Measurements from ENCODE around the gene CPM.

Gene CPM

DNA sequence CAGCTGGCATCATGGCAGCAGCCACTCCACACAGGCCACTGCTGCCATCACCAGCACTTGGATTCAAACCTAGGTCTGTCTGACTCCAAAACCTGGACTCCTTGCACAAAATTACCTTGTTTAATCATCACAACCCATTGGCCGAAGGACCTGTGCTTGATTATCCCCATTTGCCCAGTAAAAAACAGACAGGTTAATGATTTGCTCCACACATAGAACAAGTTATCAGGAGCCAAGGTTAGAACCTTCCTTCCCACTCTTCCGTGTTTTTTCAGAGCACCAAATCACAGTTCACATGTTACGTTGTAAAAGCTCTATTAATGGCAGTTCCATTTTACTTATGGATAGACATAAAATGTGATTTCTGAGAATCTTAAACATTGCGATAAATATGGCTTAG is 23.5 kb upstream of the CPM start:
- DNase-seq (ENCODE audit: low spot score), result no peak

- no peak for DNase-seq (ENCODE audit: low spot score)
Observed at GRCh38 chr12:68954811-68955210, 21.8 kb upstream of the CPM start.

GRCh38 chr12:68953536-68953935 is 20.6 kb upstream of the CPM start:
- DNase-seq (ENCODE audit: low spot score), result no peak

DNA sequence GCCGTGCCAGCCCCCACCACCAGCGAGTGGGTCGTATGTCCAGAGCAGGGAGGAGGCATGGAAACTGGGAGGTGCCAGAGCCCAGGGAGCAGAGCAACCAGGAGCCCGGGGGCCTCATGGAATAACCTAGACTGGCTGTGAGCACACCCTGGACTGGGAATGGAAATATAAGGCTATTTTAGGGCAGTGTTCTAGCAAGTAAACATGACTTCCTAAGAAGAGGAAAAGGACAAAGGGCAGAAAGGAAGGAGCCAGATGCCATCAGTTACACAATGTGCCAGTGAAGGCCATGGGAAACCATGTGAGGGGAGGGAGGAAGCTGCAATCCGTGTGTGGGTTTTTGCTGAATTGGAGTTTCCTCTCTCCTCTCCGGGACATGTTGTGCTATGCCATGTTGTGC is 18.7 kb upstream of the CPM start:
- no peak for DNase-seq (ENCODE audit: low spot score)

- DNase-seq (ENCODE audit: low spot score), result no peak
Observed at GRCh38 chr12:68950511-68950910, 17.5 kb upstream of the CPM start.

DNA sequence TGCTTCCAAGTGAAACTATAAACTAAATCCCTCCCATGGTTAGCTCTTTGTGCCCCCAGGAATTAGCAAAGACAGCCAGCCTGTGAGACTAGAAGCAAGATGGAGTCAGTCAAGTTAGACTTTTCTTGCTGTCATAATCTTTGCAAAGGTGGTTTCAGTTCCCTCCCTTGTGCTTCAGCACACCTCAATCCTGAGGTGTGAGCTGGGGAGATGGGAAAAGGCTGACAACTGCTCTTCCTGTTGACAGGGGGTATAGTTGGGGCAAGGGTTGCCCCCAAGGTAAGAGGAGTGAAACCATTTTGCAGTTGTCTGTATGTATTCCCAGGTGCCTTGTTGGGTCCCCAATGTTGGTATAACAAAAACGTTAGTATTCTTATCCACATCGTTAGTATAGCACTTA is 12.3 kb upstream of the CPM start:
- no peak for DNase-seq (ENCODE audit: low spot score)

- no peak for DNase-seq (ENCODE audit: low spot score)
Observed at GRCh38 chr12:68944296-68945076, 11.5 kb upstream of the CPM start.

DNA sequence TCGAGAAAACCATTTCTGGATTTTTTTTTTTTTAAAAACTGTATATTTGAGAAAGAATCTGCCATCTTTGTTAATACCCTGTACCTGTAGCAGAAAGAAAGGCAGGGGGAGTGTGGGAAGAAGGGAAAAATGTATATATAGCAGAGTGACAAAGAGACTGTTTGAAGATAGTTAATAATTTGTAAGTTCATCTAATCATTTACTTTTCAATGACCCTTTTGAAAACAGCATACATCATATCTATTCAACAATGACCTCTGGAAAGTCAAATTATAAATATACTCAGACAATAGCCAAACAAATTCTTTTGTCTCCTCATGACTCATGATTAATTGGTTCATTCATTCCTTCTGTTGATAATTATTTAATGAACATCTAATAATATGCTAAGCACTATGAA is 10.9 kb upstream of the CPM start:
- DNase-seq (ENCODE audit: low spot score), result no peak

GRCh38 chr12:68940731-68941130 is 7.8 kb upstream of the CPM start:
- no peak for DNase-seq (ENCODE audit: low spot score)

- DNase-seq (ENCODE audit: low spot score), result peak; percentile 7
Observed at GRCh38 chr12:68939505-68939904, 6.5 kb upstream of the CPM start.

DNA sequence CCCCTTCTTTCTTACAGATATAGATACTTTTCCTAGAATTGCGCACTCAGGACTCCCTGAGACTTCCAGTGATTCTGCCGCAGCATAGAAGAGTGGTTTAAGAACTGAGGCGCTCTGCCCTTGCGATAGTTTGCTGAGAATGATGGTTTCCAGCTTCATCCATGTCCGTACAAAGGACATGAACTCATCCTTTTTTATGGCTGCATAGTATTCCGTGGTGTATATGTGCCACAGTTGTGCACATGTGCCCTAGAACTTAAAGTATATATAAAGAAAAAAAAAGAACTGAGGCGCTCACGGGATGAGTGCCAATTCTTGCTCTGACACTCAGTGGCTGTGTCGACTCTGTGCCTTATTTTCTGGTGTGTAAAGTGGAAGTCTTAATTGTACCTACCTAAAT is 1.4 kb upstream of the CPM start:
- no peak for DNase-seq (ENCODE audit: low spot score)

DNA sequence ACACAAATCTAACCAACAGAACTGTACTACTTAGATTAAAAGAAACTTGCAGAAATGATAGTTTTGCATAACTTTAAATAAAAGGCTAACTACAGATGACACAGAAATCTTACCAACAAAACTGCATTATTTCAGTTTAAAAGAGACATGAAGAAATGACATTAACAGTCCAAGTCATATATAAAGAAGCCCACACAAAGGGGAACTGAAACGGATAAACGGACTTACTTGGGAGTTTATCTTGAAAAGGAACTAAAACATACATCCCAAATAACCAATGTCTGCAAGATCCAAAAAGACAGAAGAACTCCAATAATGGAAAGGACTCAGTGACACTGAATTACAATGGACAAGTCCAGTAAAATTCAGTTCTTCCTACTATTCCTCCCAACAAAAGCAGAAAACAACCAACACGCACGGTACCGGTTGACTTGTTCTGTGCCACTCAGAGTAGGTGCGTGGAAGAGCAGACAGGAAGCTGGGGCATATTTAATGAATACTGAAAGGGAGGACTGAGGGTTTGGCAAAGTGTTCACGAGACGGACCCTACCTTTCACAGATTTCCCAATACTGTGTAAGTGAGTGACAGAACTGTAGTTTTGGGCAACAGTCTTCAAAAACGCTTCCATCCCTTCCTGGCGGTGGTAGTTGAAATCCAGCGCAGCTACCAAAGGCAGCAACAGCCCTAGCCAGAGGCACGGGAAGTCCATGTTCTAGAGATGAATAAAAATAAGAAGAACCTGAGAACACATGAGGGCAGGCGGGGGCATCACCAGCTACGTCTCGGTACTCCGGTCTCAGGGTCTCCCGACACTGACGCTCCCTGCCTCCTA is 627 bp downstream of the CPM start:
- peak; percentile 8 for DNase-seq (ENCODE audit: low spot score)

- no peak for DNase-seq (ENCODE audit: low spot score)
Observed at GRCh38 chr12:68930178-68930577, 2.8 kb downstream of the CPM start.

- no peak for DNase-seq (ENCODE audit: low spot score)
Observed at GRCh38 chr12:68924546-68924945, 8.4 kb downstream of the CPM start.

DNA sequence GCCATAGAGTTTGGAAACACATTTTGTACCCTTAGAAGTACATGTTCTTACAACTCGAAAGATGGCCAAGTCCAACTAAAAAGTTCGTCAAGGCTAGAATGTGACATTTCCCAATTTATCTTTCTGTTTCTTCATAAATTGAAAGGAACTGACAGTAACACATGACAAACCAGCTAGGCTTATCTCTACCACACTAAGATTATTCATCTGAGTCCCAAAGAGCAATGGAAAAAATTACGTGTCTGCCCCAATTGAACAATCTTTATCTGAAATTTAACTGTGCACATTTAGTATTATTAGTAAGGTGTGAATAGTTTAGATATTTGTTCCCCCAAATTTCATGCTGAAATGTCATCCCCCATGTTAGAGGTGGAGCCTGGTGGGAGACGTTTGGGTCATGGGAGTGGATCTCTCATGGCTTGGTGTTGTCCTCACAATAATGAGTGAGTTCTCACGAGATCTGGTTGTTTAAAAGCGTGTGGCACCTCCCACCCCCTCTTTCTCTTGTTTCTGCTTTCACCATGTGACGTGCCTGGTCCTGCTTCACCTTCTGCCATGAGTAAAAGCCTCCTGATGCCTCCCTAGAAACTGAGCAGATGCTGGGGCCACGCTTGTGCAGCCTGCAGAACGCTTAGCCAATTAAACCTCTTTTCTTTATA is 13.3 kb downstream of the CPM start:
- DNase-seq (ENCODE audit: low spot score), result no peak

GRCh38 chr12:68918960-68919359 is 14.0 kb downstream of the CPM start:
- no peak for DNase-seq (ENCODE audit: low spot score)

GRCh38 chr12:68915055-68915454 is 17.9 kb downstream of the CPM start:
- DNase-seq (ENCODE audit: low spot score), result peak; percentile 69

DNA sequence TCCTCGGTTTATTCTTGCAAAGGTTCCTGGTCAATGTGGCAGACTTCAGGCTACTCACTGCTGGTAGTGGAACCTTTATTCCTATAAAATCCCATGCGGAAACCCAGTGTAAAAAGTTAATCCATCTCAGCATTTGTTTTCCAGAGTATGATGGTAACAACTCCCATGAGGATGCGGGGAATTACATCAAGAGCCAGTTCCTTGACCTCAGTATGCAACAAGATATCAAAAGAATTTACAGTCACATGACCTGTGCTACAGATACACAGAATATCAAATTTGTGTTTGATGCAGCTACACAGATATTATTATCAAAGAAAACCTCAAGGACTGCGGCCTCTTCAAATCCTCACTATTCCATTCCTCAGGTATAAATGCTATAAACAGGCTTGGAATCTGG is 19.3 kb downstream of the CPM start:
- DNase-seq (ENCODE audit: low spot score), result no peak

GRCh38 chr12:68912916-68913315 is 20.1 kb downstream of the CPM start:
- DNase-seq (ENCODE audit: low spot score), result no peak

GRCh38 chr12:68911197-68911718 is 21.7 kb downstream of the CPM start:
- no peak for DNase-seq (ENCODE audit: low spot score)

GRCh38 chr12:68910128-68910527 is 22.8 kb downstream of the CPM start:
- no peak for DNase-seq (ENCODE audit: low spot score)

DNA sequence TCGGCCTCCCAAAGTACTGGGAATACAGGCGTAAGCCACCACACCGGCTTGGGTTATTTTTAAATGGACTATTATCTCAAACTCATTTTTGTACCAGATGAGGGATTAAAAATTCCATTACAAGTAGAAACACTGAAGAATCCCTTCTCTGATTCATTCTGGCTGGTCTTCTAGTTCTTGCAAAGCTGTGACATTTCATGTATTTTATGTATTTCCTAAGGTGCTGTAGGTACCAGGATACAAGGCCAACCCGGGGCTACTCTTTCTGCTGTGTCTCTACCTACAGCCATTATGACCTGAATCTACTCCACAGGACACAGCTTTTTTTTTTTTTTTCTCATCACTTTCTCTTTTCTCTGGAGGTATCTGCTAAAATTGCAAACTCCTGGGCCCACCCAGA is 24.9 kb downstream of the CPM start:
- no peak for DNase-seq (ENCODE audit: low spot score)

DNA sequence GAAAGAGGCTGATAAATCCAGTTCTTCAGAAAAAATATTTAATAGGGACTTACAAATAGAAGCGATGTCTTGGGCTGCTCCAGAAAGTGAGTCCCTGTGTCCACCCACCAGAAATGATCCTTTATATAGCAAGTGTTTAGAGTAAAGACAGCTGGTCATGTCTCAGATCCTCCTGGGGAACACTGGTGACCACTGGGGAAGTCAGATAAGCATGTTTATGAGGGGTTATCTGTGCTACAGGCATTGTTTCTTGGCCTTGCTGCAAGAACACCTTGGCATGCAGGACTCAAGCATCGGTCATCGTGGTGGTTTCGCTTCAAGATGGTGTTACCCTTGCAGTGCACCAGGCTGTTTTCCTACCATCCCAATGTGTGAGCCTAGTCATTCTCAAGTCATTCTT is 27.2 kb downstream of the CPM start:
- DNase-seq (ENCODE audit: low spot score), result no peak

Measured in GM03348 (cell line).